Smooth muscle cell (in vitro differentiated cells): ENCODE results near the gene PLXNA2. TPM values are rescaled to one million over a fixed set of nuclear protein-coding genes. Genes with fewer than 3 reads are reported as not detected.

Experiments used
- DNase-seq: peaks from one replicate; lab custom pipeline; 2025; ENCODE audit not compliant: unreplicated experiment; lab: John Stamatoyannopoulos, UW
- H2AFZ ChIP-seq: fragments of 200-600 bp; sonication (generic); 2 replicates; pipeline ENCODE4 v1.6.0; 2016; ENCODE audit warnings: antibody characterized with exemption, low read depth, mild to moderate bottlenecking
- H3F3A ChIP-seq: fragments of 200-600 bp; sonication (generic); 2 replicates; pipeline ENCODE4 v1.6.0; 2017; ENCODE audit warnings: antibody characterized with exemption, low read depth
- H3K27ac ChIP-seq: fragments of 200-600 bp; sonication (generic); 2 replicates; pipeline ENCODE4 v1.5.1; 2016; ENCODE audit warnings: low read depth, mild to moderate bottlenecking
- H3K27me3 ChIP-seq: fragments of 200-600 bp; sonication (generic); 2 replicates; pipeline ENCODE4 v1.6.1; 2016; ENCODE audit warnings: low read depth, mild to moderate bottlenecking
- H3K36me3 ChIP-seq: fragments of 200-600 bp; sonication (generic); 2 replicates; pipeline ENCODE4 v1.5.1; 2016; ENCODE audit warnings: low read depth
- H3K4me1 ChIP-seq: fragments of 200-600 bp; sonication (generic); 2 replicates; pipeline ENCODE4 v1.5.1; 2016; ENCODE audit warnings: low read depth
- H3K4me2 ChIP-seq: fragments of 200-600 bp; sonication (generic); 2 replicates; pipeline ENCODE4 v1.6.0; 2016; ENCODE audit warnings: mild to moderate bottlenecking
- H3K4me3 ChIP-seq: fragments of 200-600 bp; sonication (generic); 2 replicates; pipeline ENCODE4 v1.5.1; 2016; ENCODE audit warnings: mild to moderate bottlenecking
- H3K79me2 ChIP-seq: fragments of 200-600 bp; sonication (generic); 2 replicates; pipeline ENCODE4 v1.6.0; 2016; ENCODE audit warnings: low read depth, mild to moderate bottlenecking
- H3K9ac ChIP-seq: fragments of 200-600 bp; sonication (generic); 2 replicates; pipeline ENCODE4 v1.6.0; 2016; ENCODE audit warnings: low read depth
- H3K9me3 ChIP-seq: fragments of 200-600 bp; sonication (generic); replicated peaks from 2 replicates; pipeline ENCODE4 v1.5.1; 2016; ENCODE audit warnings: low read depth
- H4K20me1 ChIP-seq: fragments of 200-600 bp; sonication (generic); 2 replicates; pipeline ENCODE4 v1.6.0; 2016; ENCODE audit warnings: low read depth
- WGBS: methylation state at CpG from one replicate; pipeline ENCODE4 v1.1.7; 2016; ENCODE audit warnings: low lambda C conversion rate; 5-methylcytosine and 5-hydroxymethylcytosine counted together
- polyA plus RNA-seq: library from polyadenylated mRNA; unstranded; fragments of >200 nt; fragmentation: Nextera tagmentation; extraction: Ambion mirVana; gene quantifications from 2 replicates; pipeline ENCODE4 v1.2.1, GENCODE V29; 2016
- total RNA-seq: library from RNA; depleted of rRNA; stranded (reverse); fragments of >200 nt; gene quantifications from 2 replicates; pipeline ENCODE4 v1.2.3, GENCODE V29; 2014
- TF ChIP-seq, protein P1 (sequence below): fragments of 200-600 bp; sonication (generic); IDR thresholded peaks from 2 replicates; pipeline ENCODE4 v1.5.1; 2017; ENCODE audit warnings: borderline replicate concordance, mild to moderate bottlenecking, antibody characterized with exemption; ENCODE audit not compliant: insufficient read depth, poor library complexity, severe bottlenecking

Gene PLXNA2
- total and polyA plus RNA-seq, 2 experiments from 2014 or later, result 8.2 to 8.7 TPM

DNA sequence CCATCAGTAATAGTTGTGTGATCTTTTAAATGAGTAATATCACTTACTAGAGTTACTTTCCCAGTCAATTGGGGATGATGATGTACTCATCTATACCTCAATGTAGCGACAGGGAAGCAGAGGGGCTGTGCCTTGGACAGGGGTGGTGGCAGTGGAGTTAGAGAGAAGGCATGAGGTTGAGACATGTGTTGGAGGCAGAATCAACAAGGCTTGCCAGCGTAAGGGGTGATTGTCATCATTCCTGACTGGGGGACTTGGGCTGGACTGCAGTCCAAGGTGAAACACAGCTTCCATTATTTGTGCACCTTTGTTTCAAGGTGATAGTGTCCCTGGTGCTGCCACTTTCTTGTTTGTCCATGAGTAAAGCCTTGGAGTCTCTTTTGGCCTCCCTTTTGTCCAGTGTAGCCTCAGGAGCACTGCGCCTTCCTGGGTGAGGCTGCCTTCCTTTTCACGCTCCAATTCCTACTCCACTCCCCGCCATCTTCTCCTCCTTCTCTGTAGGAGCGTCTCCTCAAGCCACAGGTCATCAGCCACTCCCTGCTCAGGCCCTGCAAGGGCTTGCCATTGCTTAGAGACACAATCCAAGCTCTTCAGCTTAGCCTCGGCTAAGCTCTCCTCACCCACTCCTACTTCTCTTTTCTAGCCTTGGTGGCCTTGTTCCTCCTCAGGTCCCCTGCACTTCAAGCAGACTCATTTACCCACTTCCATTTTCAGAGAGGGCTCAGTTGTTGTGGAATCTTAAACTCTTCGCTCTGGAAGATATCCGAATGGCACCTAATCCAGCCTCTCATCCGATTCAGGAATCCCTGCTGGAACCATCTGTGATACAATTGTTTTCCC, 255.6 kb downstream of the PLXNA2 start:
- Histone ChIP-seq H3K79me2 (no peaks in the 10 kb centered on the region), H3K9ac (no peak overlapping the region), H3K4me2 (no peak overlapping the region), H4K20me1 (no peaks in the 10 kb centered on the region), H3K4me1 (no peaks in the 10 kb centered on the region), H3K9me3 (no peaks in the 10 kb centered on the region), H3K27me3 (no peaks in the 10 kb centered on the region), H2AFZ (no peak overlapping the region), H3K36me3 (no peaks in the 10 kb centered on the region), H3K4me3 (no peak overlapping the region), H3K27ac (no peak overlapping the region), H3F3A (no peaks in the 10 kb centered on the region)
- no peak for DNase-seq
- TF ChIP-seq, protein P1, sequence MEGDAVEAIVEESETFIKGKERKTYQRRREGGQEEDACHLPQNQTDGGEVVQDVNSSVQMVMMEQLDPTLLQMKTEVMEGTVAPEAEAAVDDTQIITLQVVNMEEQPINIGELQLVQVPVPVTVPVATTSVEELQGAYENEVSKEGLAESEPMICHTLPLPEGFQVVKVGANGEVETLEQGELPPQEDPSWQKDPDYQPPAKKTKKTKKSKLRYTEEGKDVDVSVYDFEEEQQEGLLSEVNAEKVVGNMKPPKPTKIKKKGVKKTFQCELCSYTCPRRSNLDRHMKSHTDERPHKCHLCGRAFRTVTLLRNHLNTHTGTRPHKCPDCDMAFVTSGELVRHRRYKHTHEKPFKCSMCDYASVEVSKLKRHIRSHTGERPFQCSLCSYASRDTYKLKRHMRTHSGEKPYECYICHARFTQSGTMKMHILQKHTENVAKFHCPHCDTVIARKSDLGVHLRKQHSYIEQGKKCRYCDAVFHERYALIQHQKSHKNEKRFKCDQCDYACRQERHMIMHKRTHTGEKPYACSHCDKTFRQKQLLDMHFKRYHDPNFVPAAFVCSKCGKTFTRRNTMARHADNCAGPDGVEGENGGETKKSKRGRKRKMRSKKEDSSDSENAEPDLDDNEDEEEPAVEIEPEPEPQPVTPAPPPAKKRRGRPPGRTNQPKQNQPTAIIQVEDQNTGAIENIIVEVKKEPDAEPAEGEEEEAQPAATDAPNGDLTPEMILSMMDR, result no peak
- WGBS, result 95% methylated on average over 10 of the region's 10 CpGs

DNA sequence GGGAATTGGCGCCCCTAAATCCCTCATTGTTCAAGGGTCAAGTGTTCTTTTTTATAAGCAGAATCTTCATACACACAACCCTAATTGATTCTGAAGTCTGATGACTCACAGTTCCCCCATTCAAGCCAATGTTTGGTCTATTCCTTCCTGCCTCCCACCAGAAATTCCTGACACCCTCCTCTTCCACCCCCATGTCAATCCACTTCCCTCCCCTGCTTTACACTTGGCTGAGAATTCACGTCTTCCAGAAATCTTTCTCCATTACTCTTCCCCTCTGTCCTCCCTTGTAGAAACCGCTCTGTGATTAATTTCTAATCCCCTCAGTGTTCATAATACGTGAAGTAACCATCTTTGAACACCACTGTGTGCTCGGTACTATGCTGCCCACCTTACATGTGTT, 257.0 kb downstream of the PLXNA2 start:
- no peaks in the 10 kb centered on the region for H4K20me1 ChIP-seq
- H3K9ac ChIP-seq, result no peak overlapping the region
- H3K36me3 ChIP-seq, result no peaks in the 10 kb centered on the region
- TF ChIP-seq, protein P1, result no peak
- H3K9me3 ChIP-seq, result no peaks in the 10 kb centered on the region
- no peaks in the 10 kb centered on the region for H3K4me1 ChIP-seq
- no peak overlapping the region for H2AFZ ChIP-seq
- H3K4me2 ChIP-seq, result no peak overlapping the region
- no peak overlapping the region for H3K4me3 ChIP-seq
- no peak for DNase-seq
- H3K27me3 ChIP-seq, result no peaks in the 10 kb centered on the region
- WGBS, result 61% methylated on average over 5 of the region's 5 CpGs
- H3K27ac ChIP-seq, result no peak overlapping the region
- H3F3A ChIP-seq, result no peaks in the 10 kb centered on the region
- no peaks in the 10 kb centered on the region for H3K79me2 ChIP-seq

DNA sequence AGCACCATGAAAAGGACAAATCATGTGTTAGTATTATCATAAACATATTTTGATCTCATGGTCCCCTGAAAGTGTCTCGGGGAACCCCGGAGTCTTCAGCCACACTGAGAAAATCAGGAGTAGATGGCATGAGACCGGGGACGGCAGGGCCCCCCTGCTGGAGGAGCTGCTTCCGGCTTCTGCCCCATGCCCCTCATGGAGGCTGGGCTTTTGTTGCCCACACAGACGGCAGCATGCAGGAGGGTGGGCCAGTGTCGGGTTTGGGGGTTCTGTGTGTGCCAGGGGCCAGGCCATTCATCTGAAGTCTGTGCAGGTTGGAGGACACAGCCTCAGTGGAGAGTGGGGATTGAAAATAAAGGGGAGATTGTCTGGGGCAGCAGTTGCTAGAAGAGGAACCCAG, 258.2 kb downstream of the PLXNA2 start:
- TF ChIP-seq, protein P1, result no peak
- Histone ChIP-seq H3K27ac (no peak overlapping the region), H4K20me1 (no peaks in the 10 kb centered on the region), H3K9ac (no peak overlapping the region), H3K4me2 (no peak overlapping the region), H3K9me3 (no peaks in the 10 kb centered on the region), H3K36me3 (no peaks in the 10 kb centered on the region), H3K79me2 (no peaks in the 10 kb centered on the region), H3K4me3 (no peak overlapping the region), H2AFZ (no peak overlapping the region), H3K4me1 (no peaks in the 10 kb centered on the region), H3F3A (no peaks in the 10 kb centered on the region), H3K27me3 (peaks cover 2% of the 10 kb centered on the region)
- no peak for DNase-seq
- WGBS, result 93% methylated on average over 7 of the region's 7 CpGs
